RWPE2 (cell line): Measurements from ENCODE around the gene PRKCE.
A peak's percentile ranks its signal among the peaks of the same experiment; 100 is the strongest.

Experiments
- ATAC-seq: fragments of 200-7000 bp; cut with Tn5 transposase; 3 replicates; pipeline ENCODE4 v1.9.1; 2021; ENCODE audit warnings: low read depth
- DNase-seq: peaks from one replicate; pipeline ENCODE4 v3.0.0-alpha.2; 2020; ENCODE audit warnings: low spot score
- H3K27ac ChIP-seq: fragments of 450-650 bp; 2 replicates; pipeline ENCODE4 v1.5.1; 2017; ENCODE audit warnings: mild to moderate bottlenecking; ENCODE audit not compliant: poor library complexity, severe bottlenecking
- H3K27me3 ChIP-seq: fragments of 250-450 bp; sonication (Bioruptor Pico); 2 replicates; pipeline ENCODE4 v1.5.1; 2021; ENCODE audit warnings: mild to moderate bottlenecking, moderate library complexity; ENCODE audit not compliant: insufficient read depth, poor library complexity, severe bottlenecking
- H3K36me3 ChIP-seq: fragments of 250-450 bp; sonication (Bioruptor Pico); 2 replicates; pipeline ENCODE4 v1.5.1; 2020; ENCODE audit warnings: low read depth, mild to moderate bottlenecking, moderate library complexity
- H3K4me1 ChIP-seq: fragments of 250-450 bp; sonication (Bioruptor Pico); 2 replicates; pipeline ENCODE4 v1.5.1; 2021; ENCODE audit warnings: mild to moderate bottlenecking, moderate library complexity; ENCODE audit not compliant: insufficient read depth, poor library complexity, severe bottlenecking
- H3K4me3 ChIP-seq: fragments of 250-450 bp; sonication (Bioruptor Pico); 2 replicates; pipeline ENCODE4 v1.5.1; 2021; ENCODE audit warnings: mild to moderate bottlenecking, moderate library complexity; ENCODE audit not compliant: severe bottlenecking
- H3K9me3 ChIP-seq: fragments of 250-450 bp; sonication (Bioruptor Pico); 2 replicates; pipeline ENCODE4 v1.5.1; 2021; ENCODE audit warnings: mild to moderate bottlenecking, moderate library complexity; ENCODE audit not compliant: severe bottlenecking
- CTCF ChIP-seq: fragments of 450-650 bp; IDR thresholded peaks from one replicate; pipeline ENCODE4 v1.5.1; 2017; ENCODE audit warnings: mild to moderate bottlenecking, moderate library complexity; ENCODE audit not compliant: poor library complexity, severe bottlenecking

The PRKCE gene

DNA sequence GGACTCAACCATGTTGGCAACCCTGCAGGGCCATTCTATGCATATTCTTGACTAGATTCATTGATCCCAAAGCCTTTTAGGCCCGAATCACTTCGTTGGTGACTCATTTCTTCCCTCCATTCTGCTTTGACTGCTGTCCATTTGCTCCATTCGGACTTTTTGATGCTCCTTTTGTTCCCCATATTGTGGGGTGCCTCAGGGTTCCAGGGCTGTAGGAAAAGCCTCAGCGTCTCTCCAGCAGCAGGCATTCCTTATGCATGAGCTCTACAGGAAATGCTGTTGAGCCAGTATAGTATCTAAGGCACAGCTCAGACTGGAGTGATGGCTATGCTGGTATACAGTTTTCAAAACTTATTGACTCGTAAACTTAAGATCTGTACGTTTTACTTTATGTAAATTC, 292.6 kb downstream of the PRKCE start:
- TF ChIP-seq CTCF, result no peak
- Histone ChIP-seq H3K9me3 (no peaks in the 10 kb centered on the region), H3K4me3 (no peak overlapping the region), H3K4me1 (peaks cover 29% of the 10 kb centered on the region), H3K27me3 (no peaks in the 10 kb centered on the region), H3K36me3 (no peaks in the 10 kb centered on the region), H3K27ac (peak overlapping the region; percentile 1)
- ATAC-seq, result peak; percentile 80
- DNase-seq, result no peak

DNA sequence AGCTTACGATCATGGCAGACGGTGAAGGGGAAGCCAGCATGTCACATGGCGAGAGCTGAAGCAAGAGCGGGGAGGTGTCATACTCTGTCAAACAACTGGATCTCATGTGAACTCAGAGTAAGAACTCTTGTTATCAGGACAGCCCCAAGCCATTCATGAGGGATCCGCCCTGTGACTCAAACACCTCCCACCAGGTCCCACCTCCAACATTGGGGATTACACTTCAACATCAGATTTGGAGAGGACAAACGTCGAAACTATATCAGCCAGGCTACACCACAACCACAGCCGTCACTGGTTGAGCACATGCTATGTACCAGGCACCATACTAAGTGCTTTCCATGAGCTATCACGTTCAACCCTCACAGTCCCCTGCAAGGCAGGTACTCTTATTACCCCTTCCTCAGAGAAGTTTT, 293.8 kb downstream of the PRKCE start:
- Histone ChIP-seq H3K27ac (peak overlapping the region; percentile 39), H3K4me1 (peaks cover 23% of the 10 kb centered on the region), H3K4me3 (no peak overlapping the region), H3K9me3 (no peaks in the 10 kb centered on the region), H3K36me3 (no peaks in the 10 kb centered on the region), H3K27me3 (no peaks in the 10 kb centered on the region)
- TF ChIP-seq CTCF, result no peak
- DNase-seq (no peak), ATAC-seq (no peak)

DNA sequence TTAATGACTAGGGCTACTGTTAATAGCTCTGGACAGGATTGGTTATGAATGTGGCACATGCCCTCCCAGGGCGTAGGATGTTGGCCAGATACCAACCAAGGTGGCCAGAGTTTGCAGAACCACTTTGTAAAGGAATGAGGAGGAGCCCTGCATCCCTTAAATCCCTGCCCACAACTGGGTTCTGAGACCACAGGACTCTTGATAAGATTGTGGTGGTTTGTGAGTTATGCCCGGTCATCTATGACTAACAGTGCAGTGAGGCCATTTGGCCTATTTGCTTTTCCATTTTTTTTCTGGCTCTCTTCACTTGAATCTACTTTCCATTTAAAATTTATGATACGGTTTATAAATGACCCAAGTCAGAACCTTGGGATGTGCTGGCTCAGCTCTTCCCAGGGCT, 294.5 kb downstream of the PRKCE start:
- no peaks in the 10 kb centered on the region for H3K9me3 ChIP-seq
- H3K4me1 ChIP-seq, result peaks cover 23% of the 10 kb centered on the region
- H3K27me3 ChIP-seq, result no peaks in the 10 kb centered on the region
- no peak for TF ChIP-seq CTCF
- H3K4me3 ChIP-seq, result no peak overlapping the region
- ATAC-seq (peak; percentile 83), DNase-seq (peak; percentile 68)
- peak overlapping the region; percentile 39 for H3K27ac ChIP-seq
- H3K36me3 ChIP-seq, result no peaks in the 10 kb centered on the region

DNA sequence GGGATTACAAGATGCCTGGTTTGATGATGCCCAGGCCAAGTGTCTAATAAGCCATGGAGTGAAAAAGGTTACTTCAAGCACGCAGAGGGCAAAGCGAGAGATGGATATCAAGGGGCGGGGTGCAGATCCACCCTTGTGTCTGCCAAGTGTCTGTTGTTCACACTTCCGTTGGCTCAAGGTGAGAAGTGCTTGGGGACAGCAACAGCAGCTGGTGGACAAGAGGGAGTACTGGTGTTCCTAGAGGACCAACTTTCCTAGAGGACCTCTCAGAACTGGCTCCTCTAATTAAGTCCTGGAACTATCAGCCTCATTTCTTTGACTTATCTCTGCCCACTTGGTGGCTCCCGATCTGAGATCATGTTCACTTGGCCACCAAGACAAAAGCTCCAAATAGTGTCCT, 299.1 kb downstream of the PRKCE start:
- no peak overlapping the region for H3K27ac ChIP-seq
- H3K9me3 ChIP-seq, result no peaks in the 10 kb centered on the region
- TF ChIP-seq CTCF, result no peak
- no peak overlapping the region for H3K4me3 ChIP-seq
- peaks cover 12% of the 10 kb centered on the region for H3K4me1 ChIP-seq
- DNase-seq (no peak), ATAC-seq (no peak)
- H3K36me3 ChIP-seq, result no peaks in the 10 kb centered on the region
- H3K27me3 ChIP-seq, result no peaks in the 10 kb centered on the region

- ATAC-seq (no peak), DNase-seq (no peak)
- Histone ChIP-seq H3K4me3 (no peak overlapping the region), H3K27ac (no peak overlapping the region), H3K27me3 (no peaks in the 10 kb centered on the region), H3K9me3 (no peaks in the 10 kb centered on the region), H3K36me3 (no peaks in the 10 kb centered on the region), H3K4me1 (peaks cover 6% of the 10 kb centered on the region)
- TF ChIP-seq CTCF, result no peak
Measured at GRCh38 chr2:45951025-45951727, 299.7 kb downstream of the PRKCE start.
